H1 (cell line): ENCODE data around the gene FBN1. TPM values are rescaled to one million over a fixed set of nuclear protein-coding genes. Genes with fewer than 3 reads are reported as not detected.

Source experiments
- polyA plus RNA-seq, 7 experiments: library from polyadenylated mRNA; depleted of rRNA in 3 of 7; stranded (reverse) in 5 of 7; unstranded in 2 of 7; fragments of >200 nt in 5 of 7; fragments of 200-250 nt in 2 of 7; gene quantifications; 1 replicate in 5 of 7; 2 replicates in 1 of 7; 4 replicates in 1 of 7; pipeline versions ENCODE4 v1.2.1 to v1.2.3, GENCODE V29; 2011 to 2013; ENCODE audit warnings: missing spikeins in 2 of 7, mixed read lengths in 2 of 7
- total RNA-seq: library from RNA; stranded (reverse); fragmentation: NEBNext Ultra II Directional; extraction: Animal tissue kit (Norgen Biotek cat#: 25700); gene quantifications from 2 replicates; pipeline ENCODE4 v1.2.1, GENCODE V29; 2021
- TF ChIP-seq, protein P1 (sequence below): fragments of 300-600 bp; sonication (generic); IDR thresholded peaks from 2 replicates; pipeline ENCODE4 v1.7.1; 2012; ENCODE audit warnings: low read length, moderate library complexity, mild to moderate bottlenecking, inconsistent platforms; ENCODE audit not compliant: insufficient replicate concordance

The FBN1 gene
- total and polyA plus RNA-seq, 2 of the 8 experiments (the other 6 are each of a cell fraction or from before 2014, with no cell fraction given), result 3.0 to 4.0 TPM

DNA sequence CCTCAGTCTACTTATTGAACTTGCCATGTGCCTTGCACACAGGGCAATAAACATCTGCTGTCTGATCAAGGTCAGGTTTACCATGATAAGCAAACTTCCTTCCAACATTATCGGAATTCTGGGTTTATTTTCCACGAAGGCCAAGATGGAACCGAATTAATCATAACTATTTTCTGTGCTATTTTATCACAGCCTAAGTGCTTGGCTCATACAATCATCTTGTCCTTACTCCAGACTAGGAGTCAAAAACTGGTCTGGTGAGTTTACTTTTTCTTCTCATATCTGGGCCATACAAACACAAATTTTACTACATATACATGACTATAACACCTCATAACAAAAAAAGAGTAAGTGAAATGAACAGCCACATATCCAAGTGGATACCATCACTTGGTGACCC is 2.3 kb downstream of the FBN1 start (continued):
- TF ChIP-seq, protein P1, sequence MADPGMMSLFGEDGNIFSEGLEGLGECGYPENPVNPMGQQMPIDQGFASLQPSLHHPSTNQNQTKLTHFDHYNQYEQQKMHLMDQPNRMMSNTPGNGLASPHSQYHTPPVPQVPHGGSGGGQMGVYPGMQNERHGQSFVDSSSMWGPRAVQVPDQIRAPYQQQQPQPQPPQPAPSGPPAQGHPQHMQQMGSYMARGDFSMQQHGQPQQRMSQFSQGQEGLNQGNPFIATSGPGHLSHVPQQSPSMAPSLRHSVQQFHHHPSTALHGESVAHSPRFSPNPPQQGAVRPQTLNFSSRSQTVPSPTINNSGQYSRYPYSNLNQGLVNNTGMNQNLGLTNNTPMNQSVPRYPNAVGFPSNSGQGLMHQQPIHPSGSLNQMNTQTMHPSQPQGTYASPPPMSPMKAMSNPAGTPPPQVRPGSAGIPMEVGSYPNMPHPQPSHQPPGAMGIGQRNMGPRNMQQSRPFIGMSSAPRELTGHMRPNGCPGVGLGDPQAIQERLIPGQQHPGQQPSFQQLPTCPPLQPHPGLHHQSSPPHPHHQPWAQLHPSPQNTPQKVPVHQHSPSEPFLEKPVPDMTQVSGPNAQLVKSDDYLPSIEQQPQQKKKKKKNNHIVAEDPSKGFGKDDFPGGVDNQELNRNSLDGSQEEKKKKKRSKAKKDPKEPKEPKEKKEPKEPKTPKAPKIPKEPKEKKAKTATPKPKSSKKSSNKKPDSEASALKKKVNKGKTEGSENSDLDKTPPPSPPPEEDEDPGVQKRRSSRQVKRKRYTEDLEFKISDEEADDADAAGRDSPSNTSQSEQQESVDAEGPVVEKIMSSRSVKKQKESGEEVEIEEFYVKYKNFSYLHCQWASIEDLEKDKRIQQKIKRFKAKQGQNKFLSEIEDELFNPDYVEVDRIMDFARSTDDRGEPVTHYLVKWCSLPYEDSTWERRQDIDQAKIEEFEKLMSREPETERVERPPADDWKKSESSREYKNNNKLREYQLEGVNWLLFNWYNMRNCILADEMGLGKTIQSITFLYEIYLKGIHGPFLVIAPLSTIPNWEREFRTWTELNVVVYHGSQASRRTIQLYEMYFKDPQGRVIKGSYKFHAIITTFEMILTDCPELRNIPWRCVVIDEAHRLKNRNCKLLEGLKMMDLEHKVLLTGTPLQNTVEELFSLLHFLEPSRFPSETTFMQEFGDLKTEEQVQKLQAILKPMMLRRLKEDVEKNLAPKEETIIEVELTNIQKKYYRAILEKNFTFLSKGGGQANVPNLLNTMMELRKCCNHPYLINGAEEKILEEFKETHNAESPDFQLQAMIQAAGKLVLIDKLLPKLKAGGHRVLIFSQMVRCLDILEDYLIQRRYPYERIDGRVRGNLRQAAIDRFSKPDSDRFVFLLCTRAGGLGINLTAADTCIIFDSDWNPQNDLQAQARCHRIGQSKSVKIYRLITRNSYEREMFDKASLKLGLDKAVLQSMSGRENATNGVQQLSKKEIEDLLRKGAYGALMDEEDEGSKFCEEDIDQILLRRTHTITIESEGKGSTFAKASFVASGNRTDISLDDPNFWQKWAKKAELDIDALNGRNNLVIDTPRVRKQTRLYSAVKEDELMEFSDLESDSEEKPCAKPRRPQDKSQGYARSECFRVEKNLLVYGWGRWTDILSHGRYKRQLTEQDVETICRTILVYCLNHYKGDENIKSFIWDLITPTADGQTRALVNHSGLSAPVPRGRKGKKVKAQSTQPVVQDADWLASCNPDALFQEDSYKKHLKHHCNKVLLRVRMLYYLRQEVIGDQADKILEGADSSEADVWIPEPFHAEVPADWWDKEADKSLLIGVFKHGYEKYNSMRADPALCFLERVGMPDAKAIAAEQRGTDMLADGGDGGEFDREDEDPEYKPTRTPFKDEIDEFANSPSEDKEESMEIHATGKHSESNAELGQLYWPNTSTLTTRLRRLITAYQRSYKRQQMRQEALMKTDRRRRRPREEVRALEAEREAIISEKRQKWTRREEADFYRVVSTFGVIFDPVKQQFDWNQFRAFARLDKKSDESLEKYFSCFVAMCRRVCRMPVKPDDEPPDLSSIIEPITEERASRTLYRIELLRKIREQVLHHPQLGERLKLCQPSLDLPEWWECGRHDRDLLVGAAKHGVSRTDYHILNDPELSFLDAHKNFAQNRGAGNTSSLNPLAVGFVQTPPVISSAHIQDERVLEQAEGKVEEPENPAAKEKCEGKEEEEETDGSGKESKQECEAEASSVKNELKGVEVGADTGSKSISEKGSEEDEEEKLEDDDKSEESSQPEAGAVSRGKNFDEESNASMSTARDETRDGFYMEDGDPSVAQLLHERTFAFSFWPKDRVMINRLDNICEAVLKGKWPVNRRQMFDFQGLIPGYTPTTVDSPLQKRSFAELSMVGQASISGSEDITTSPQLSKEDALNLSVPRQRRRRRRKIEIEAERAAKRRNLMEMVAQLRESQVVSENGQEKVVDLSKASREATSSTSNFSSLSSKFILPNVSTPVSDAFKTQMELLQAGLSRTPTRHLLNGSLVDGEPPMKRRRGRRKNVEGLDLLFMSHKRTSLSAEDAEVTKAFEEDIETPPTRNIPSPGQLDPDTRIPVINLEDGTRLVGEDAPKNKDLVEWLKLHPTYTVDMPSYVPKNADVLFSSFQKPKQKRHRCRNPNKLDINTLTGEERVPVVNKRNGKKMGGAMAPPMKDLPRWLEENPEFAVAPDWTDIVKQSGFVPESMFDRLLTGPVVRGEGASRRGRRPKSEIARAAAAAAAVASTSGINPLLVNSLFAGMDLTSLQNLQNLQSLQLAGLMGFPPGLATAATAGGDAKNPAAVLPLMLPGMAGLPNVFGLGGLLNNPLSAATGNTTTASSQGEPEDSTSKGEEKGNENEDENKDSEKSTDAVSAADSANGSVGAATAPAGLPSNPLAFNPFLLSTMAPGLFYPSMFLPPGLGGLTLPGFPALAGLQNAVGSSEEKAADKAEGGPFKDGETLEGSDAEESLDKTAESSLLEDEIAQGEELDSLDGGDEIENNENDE, result no peak
